Memory B cell (primary cell): ENCODE measurements around the gene PLEKHM2.

ENCODE experiments used
- ATAC-seq: fragments of 150-1000 bp; cut with Tn5 transposase; 2 replicates; pipeline ENCODE4 v1.10.0; 2021; ENCODE audit warnings: low read depth, mild to moderate bottlenecking, moderate library complexity
- DNase-seq, 2 donors: peaks; one replicate each; pipeline ENCODE4 v3.0.0; 2022; ENCODE audit warnings: low spot score in 2 of 2
- H3K27ac Mint-ChIP-seq: one replicate; pipeline ENCODE4 v1.8.0; 2022; ENCODE audit warnings: mild to moderate bottlenecking, moderate library complexity, mixed read lengths
- H3K27me3 Mint-ChIP-seq: one replicate; pipeline ENCODE4 v1.8.0; 2022; ENCODE audit warnings: mixed read lengths
- H3K36me3 Mint-ChIP-seq: one replicate; pipeline ENCODE4 v1.8.0; 2022; ENCODE audit warnings: mild to moderate bottlenecking, mixed read lengths
- H3K4me1 Mint-ChIP-seq: one replicate; pipeline ENCODE4 v1.8.0; 2022; ENCODE audit warnings: mixed read lengths
- H3K4me3 Mint-ChIP-seq: one replicate; pipeline ENCODE4 v1.8.0; 2022; ENCODE audit warnings: mild to moderate bottlenecking, moderate library complexity, mixed read lengths
- H3K9me3 Mint-ChIP-seq: one replicate; pipeline ENCODE4 v1.8.0; 2022; ENCODE audit warnings: mixed read lengths

The PLEKHM2 gene

DNA sequence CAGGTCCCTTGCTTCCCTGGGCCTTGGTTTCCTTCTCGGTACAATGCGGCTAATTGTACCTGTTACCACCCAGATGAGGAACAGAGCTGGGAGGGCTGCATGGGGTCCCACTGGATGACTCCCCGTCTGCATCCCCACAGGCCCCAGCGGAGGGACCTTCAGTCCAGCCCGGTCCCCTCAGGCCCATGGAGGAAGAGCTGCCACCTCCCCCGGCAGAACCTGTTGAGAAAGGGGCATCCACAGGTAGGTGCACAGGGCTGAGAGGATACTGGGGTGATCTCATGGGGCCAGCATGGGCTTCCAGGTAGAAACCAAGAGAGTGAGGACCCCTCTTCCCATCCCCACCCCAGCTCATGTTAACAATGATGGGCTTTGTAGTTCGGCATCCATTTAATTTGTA lies 84.3 kb downstream of the PLEKHM2 start:
- Mint-ChIP-seq H3K36me3 (no peaks in the 10 kb centered on the region), H3K9me3 (no peaks in the 10 kb centered on the region), H3K27ac (no peak overlapping the region), H3K4me1 (peaks cover 2% of the 10 kb centered on the region), H3K4me3 (no peak overlapping the region), H3K27me3 (peaks cover 28% of the 10 kb centered on the region)
- ATAC-seq (no peak), DNase-seq (no peak)

DNA sequence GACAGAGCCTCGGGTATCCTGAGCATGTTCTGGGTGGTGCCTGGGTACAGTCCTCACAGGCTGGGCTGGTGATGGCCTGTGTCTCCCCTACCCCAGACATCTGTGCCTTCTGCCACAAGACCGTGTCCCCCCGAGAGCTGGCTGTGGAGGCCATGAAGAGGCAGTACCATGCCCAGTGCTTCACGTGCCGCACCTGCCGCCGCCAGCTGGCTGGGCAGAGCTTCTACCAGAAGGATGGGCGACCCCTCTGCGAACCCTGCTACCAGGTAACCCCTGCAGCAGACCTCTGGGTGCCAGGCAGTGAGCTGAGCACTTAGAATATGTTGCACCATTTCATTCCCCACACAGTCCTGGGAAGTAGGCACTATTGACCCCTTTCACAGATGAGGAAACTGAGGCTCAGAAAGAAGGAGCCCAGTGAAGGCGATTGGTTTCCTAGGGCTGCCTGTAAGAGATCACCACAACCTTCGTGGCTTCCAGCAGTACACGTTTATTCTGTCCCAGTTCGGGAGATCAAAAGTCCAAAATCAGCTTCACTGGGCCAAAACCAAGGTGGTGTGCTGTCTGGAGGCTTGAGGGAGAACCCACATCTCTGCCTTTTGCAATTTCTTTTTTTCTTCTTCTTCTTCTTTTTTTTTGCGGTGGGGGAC lies 86.3 kb downstream of the PLEKHM2 start:
- DNase-seq (no peak), ATAC-seq (no peak)
- no peaks in the 10 kb centered on the region for H3K9me3 Mint-ChIP-seq
- peaks cover 2% of the 10 kb centered on the region for H3K4me1 Mint-ChIP-seq
- H3K4me3 Mint-ChIP-seq, result no peak overlapping the region
- no peak overlapping the region for H3K27ac Mint-ChIP-seq
- peaks cover 23% of the 10 kb centered on the region for H3K27me3 Mint-ChIP-seq
- H3K36me3 Mint-ChIP-seq, result no peaks in the 10 kb centered on the region

DNA sequence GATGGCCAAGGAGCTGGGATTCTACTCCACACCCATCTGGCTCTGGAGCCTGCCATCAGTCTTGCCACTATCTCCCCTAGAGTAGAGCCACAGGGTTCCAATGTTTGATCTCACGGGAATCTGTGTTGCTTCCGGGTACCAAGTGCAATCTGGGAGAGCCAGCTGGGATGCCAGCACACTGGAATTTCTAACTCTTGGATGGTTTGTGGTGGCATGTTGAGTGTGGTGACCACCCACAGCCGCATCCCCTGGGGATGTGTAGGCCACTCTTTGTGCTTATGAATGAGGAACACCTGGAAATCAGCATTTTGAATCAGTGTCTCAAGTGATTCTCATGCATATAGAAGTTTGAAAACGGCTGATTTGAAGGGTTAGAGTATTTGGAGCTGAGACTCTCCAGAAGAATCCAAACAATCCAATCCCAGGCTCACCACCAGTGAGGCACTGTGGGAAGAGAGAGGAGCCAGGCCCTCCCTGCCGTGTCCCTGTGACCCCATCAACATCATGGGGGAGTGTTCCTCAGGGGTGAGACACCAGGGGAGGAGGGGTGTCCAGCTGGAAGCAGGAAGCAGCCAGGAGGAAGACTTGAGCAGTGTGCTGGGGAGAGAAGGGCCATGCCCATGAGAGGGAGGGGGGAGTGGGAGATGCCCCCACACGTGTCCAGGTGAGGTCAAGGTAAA lies 87.9 kb downstream of the PLEKHM2 start:
- no peaks in the 10 kb centered on the region for H3K36me3 Mint-ChIP-seq
- ATAC-seq (no peak), DNase-seq (no peak)
- H3K27ac Mint-ChIP-seq, result no peak overlapping the region
- peaks cover 18% of the 10 kb centered on the region for H3K27me3 Mint-ChIP-seq
- H3K4me3 Mint-ChIP-seq, result no peak overlapping the region
- H3K4me1 Mint-ChIP-seq, result no peaks in the 10 kb centered on the region
- no peaks in the 10 kb centered on the region for H3K9me3 Mint-ChIP-seq

GRCh38 chr1:15775706-15776105 lies 91.6 kb downstream of the PLEKHM2 start:
- DNase-seq, result no peak
- Mint-ChIP-seq H3K36me3 (no peaks in the 10 kb centered on the region), H3K4me1 (no peaks in the 10 kb centered on the region), H3K27me3 (peaks cover 19% of the 10 kb centered on the region), H3K27ac (no peak overlapping the region), H3K4me3 (no peak overlapping the region), H3K9me3 (no peaks in the 10 kb centered on the region)
- ATAC-seq, result no peak

DNA sequence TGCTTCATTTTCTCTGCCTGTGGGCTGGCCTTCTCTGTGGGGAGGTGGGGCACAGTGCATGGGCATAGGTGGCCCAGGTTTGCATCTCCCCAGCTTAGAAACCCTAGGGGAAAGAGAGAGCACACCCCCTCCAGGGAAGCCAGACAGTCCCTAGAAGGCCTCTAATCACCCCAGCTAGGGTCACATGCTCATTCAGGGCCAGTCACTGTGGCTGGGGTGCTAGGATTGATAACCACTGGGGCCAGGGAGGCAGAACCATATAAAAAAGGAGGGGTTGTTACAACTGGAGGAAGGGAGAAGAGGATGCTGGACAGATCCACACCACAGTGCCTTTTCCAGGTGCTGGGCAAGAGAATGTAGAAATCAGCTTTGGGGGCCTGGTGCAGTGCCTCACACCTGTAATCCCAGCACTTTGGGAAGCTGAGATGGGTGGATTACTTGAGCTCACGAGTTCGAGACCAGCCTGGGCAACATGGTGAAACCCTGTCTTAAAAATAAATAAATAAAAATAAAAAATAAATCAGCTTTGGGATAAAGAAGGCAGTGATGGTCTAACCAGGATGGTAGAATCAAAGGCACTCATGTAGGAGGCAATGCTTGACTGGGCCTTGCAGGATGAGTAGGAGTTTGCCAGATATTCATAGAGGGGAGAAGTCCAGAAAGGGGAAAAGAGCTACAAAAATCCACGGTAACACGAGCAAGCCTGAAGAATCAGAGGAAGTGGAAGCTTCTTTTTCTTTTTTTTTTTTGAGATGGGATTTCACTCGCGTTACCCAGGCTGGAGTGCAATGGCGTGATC lies 94.0 kb downstream of the PLEKHM2 start:
- Mint-ChIP-seq H3K4me1 (no peaks in the 10 kb centered on the region), H3K36me3 (no peaks in the 10 kb centered on the region), H3K4me3 (no peak overlapping the region), H3K27ac (no peak overlapping the region), H3K9me3 (no peaks in the 10 kb centered on the region), H3K27me3 (peaks cover 8% of the 10 kb centered on the region)
- ATAC-seq (no peak), DNase-seq (no peak)
